Natural killer cell (primary cell): ENCODE measurements around the gene SP7. TPM values are rescaled to one million over a fixed set of nuclear protein-coding genes. Genes with fewer than 3 reads are reported as not detected.

Source experiments
- ATAC-seq, 3 donors: fragments of 150-1000 bp in 2 of 3; fragments of 200-7000 bp in 1 of 3; cut with Tn5 transposase; 1 replicate in 1 of 3; 2 replicates in 2 of 3; pipeline ENCODE4 v1.10.0; 2021; ENCODE audit warnings: mild to moderate bottlenecking in 2 of 3, moderate library complexity in 2 of 3
- DNase-seq, 2 donors: peaks; one replicate each; pipeline versions ENCODE4 v3.0.0 to v3.0.0-alpha.2; 2013 to 2021; ENCODE audit warnings: mixed read lengths in 1 of 2
- H3K27ac ChIP-seq: one replicate; pipeline ENCODE4 v1.5.1; 2013; ENCODE audit warnings: mild to moderate bottlenecking, low read length
- H3K27me3 ChIP-seq: one replicate; pipeline ENCODE4 v1.6.1; 2013; ENCODE audit warnings: low read length; ENCODE audit not compliant: control insufficient read depth, insufficient read depth
- H3K36me3 ChIP-seq: one replicate; pipeline ENCODE4 v1.6.1; 2013; ENCODE audit warnings: low read length; ENCODE audit not compliant: control insufficient read depth, insufficient read depth
- H3K4me1 ChIP-seq: one replicate; pipeline ENCODE4 v1.6.1; 2013; ENCODE audit warnings: low read length; ENCODE audit not compliant: control insufficient read depth, insufficient read depth
- H3K4me3 ChIP-seq: one replicate; pipeline ENCODE4 v1.5.1; 2013; ENCODE audit warnings: low read length
- H3K9me3 ChIP-seq: one replicate; pipeline ENCODE4 v1.6.1; 2013; ENCODE audit warnings: low read length; ENCODE audit not compliant: control insufficient read depth, insufficient read depth
- H3K27ac Mint-ChIP-seq, 2 donors: one replicate each; pipeline ENCODE4 v1.8.0; 2022; ENCODE audit warnings: mild to moderate bottlenecking in 2 of 2, mixed read lengths in 2 of 2, moderate library complexity in 1 of 2
- H3K27me3 Mint-ChIP-seq, 2 donors: one replicate each; pipeline ENCODE4 v1.8.0; 2022; ENCODE audit warnings: low read depth in 2 of 2, mixed read lengths in 2 of 2
- H3K36me3 Mint-ChIP-seq: one replicate; pipeline ENCODE4 v1.8.0; 2022; ENCODE audit warnings: mixed read lengths
- H3K4me1 Mint-ChIP-seq, 2 donors: one replicate each; pipeline ENCODE4 v1.8.0; 2022; ENCODE audit warnings: mixed read lengths in 2 of 2
- H3K4me3 Mint-ChIP-seq: one replicate; pipeline ENCODE4 v1.8.0; 2022; ENCODE audit warnings: mild to moderate bottlenecking, moderate library complexity, mixed read lengths
- H3K9me3 Mint-ChIP-seq, 2 donors: one replicate each; pipeline ENCODE4 v1.8.0; 2022; ENCODE audit warnings: mixed read lengths in 2 of 2
- WGBS: methylation state at CpG from one replicate; pipeline ENCODE4 v1.1.7; 2013; ENCODE audit warnings: missing lambda C conversion rate; ENCODE audit not compliant: insufficient coverage; 5-methylcytosine and 5-hydroxymethylcytosine counted together
- intact Hi-C: fragments of 100-400 bp; cut with micrococcal nuclease; formaldehyde crosslinking; loops from one replicate; pipeline ENCODE4 v1.14.2; 2022
- total RNA-seq, 4 donors: library from RNA; stranded (reverse); fragments of 120-200 nt in 1 of 4; gene quantifications; one replicate each; pipeline versions ENCODE4 v1.2.3 to v1.2.4, GENCODE V29; 2013 to 2022
- TF ChIP-seq, protein P1 (sequence below): fragments of 200-600 bp; IDR thresholded peaks from one replicate; pipeline ENCODE4 v1.8.0; 2022; ENCODE audit warnings: antibody characterized with exemption

Gene SP7
- total RNA-seq, 3 donors from 2014 or later (not counting 1 experiment from before 2014, with no cell fraction given) = 0.07 TPM; not detected in 2

DNA sequence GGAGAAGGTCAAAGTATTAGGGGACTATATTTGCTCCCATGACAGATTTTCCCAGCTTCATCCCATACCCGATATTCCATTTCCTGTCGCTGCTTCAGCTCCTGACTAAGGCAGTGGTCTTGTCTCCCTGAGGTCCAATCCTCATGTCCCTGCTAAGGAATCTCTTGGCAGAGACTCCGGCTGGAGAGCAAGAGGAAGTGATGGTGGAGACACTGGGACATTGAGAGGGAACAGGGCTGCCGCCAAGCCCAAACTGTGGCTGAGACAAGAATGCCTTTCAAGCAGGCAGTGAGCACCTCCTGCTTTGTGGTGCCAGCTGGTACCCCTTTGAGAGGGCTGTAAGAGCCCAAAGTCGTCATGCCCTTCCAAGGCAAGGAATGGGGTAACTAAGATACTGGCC, 5.5 kb downstream of the SP7 start:
- H3K36me3 Mint-ChIP-seq = no peaks in the 10 kb centered on the region
- no peak overlapping the region for H3K27ac Mint-ChIP-seq
- Histone ChIP-seq H3K36me3 (no peaks in the 10 kb centered on the region), H3K9me3 (no peaks in the 10 kb centered on the region), H3K4me1 (peaks cover 10% of the 10 kb centered on the region), H3K4me3 (no peak overlapping the region), H3K27me3 (peaks cover 2% of the 10 kb centered on the region), H3K27ac (no peak overlapping the region)
- H3K27me3 Mint-ChIP-seq = peaks cover 11 to 28% of the 10 kb centered on the region in 2 donors
- no peak for DNase-seq
- no peak overlapping the region for H3K4me3 Mint-ChIP-seq
- no peak for ATAC-seq
- TF ChIP-seq, protein P1, sequence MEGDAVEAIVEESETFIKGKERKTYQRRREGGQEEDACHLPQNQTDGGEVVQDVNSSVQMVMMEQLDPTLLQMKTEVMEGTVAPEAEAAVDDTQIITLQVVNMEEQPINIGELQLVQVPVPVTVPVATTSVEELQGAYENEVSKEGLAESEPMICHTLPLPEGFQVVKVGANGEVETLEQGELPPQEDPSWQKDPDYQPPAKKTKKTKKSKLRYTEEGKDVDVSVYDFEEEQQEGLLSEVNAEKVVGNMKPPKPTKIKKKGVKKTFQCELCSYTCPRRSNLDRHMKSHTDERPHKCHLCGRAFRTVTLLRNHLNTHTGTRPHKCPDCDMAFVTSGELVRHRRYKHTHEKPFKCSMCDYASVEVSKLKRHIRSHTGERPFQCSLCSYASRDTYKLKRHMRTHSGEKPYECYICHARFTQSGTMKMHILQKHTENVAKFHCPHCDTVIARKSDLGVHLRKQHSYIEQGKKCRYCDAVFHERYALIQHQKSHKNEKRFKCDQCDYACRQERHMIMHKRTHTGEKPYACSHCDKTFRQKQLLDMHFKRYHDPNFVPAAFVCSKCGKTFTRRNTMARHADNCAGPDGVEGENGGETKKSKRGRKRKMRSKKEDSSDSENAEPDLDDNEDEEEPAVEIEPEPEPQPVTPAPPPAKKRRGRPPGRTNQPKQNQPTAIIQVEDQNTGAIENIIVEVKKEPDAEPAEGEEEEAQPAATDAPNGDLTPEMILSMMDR = no peak
- 93% methylated on average over 5 of the region's 5 CpGs for WGBS
- H3K9me3 Mint-ChIP-seq = no peaks in the 10 kb centered on the region
- intact Hi-C loops = no loop called here
- H3K4me1 Mint-ChIP-seq = peaks cover 9 to 11% of the 10 kb centered on the region in 2 donors

DNA sequence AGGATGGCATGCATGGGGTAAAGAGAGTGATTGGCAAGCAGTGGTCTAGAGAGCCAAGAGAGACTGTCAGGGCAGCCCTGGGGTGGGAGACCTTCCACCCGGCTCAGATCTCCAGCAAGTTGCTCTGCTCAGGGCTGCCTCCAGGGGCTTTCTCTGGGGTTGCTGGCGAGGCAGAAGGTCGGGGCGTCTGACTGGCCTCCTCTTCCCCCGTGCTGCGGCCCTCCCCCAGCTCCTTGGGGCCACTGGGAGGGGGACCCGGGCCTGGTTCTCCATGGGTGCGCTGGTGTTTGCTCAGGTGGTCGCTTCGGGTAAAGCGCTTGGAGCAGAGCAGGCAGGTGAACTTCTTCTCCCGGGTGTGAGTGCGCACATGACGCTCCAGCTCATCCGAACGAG, 8.1 kb downstream of the SP7 start:
- H3K27me3 ChIP-seq = no peaks in the 10 kb centered on the region
- H3K36me3 Mint-ChIP-seq = no peaks in the 10 kb centered on the region
- no peak overlapping the region for H3K4me3 ChIP-seq
- DNase-seq (no peak), ATAC-seq (no peak)
- no peaks in the 10 kb centered on the region for H3K36me3 ChIP-seq
- peaks cover 11 to 18% of the 10 kb centered on the region in 2 donors for H3K27me3 Mint-ChIP-seq
- 63% methylated on average over 16 of the region's 16 CpGs for WGBS
- no peak overlapping the region for H3K4me3 Mint-ChIP-seq
- TF ChIP-seq, protein P1 = no peak
- intact Hi-C loops = loop anchor here (10.0 kb wide), 1 partner anchor 177 kb away; the partner anchor contains the start of genes NPFF and TARBP2
- no peaks in the 10 kb centered on the region for H3K9me3 ChIP-seq
- no peaks in the 10 kb centered on the region for H3K9me3 Mint-ChIP-seq
- H3K4me1 Mint-ChIP-seq = peaks cover 22 to 24% of the 10 kb centered on the region in 2 donors
- H3K27ac ChIP-seq = no peak overlapping the region
- H3K4me1 ChIP-seq = peaks cover 23% of the 10 kb centered on the region
- H3K27ac Mint-ChIP-seq = no peak overlapping the region

DNA sequence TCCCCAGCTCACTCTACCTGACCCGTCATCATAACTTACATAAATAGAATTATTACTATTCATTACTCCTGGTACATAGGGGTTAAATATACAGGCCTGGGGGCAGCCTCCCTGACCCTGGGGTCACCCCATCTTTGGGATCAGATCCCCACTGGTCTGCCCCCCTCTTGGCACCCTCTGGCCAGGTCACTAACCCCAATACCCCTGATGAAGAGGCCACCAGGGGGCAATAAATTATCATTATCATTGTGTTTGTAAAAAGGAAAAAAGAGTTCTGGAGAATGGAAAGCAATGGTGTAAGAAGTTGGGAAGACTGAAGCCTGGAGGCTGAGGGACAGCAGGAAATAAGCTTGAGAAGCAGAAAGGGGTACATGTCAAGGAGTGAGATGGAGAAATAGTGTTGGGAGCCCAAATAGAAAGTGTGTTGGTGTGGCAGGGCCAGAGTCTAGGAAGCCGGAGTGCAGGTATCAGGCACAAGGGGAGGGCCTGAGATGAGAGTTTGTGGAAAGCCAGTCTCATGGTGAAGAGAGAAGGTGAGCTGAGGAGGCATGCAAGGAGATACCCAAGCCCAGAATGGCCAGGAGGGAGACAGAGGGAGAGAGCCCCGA, 8.6 kb downstream of the SP7 start:
- Mint-ChIP-seq H3K9me3 (no peaks in the 10 kb centered on the region), H3K36me3 (no peaks in the 10 kb centered on the region), H3K27ac (no peak overlapping the region), H3K27me3 (peaks cover 9 to 18% of the 10 kb centered on the region in 2 donors), H3K4me3 (peak overlapping the region; percentile 33), H3K4me1 (peaks cover 22 to 27% of the 10 kb centered on the region in 2 donors)
- no peak overlapping the region for H3K27ac ChIP-seq
- H3K27me3 ChIP-seq = no peaks in the 10 kb centered on the region
- H3K4me3 ChIP-seq = no peak overlapping the region
- intact Hi-C loops = loop anchor here (10.0 kb wide), 1 partner anchor 177 kb away; the partner anchor contains the start of genes NPFF and TARBP2
- TF ChIP-seq, protein P1 = no peak
- H3K9me3 ChIP-seq = no peaks in the 10 kb centered on the region
- no peaks in the 10 kb centered on the region for H3K36me3 ChIP-seq
- WGBS = 91% methylated on average over 3 of the region's 3 CpGs
- DNase-seq (peak in 1 of 2 donors; percentile 33), ATAC-seq (no peak)
- peaks cover 23% of the 10 kb centered on the region for H3K4me1 ChIP-seq
